GM12892 (cell line): Measurements from ENCODE around the gene VN1R4.

ENCODE experiments used
- POLR2A ChIP-seq: IDR thresholded peaks from 2 replicates; pipeline ENCODE4 v1.6.1; 2011; ENCODE audit warnings: low read depth, low read length, control low read depth
- POLR2AphosphoS5 ChIP-seq: IDR thresholded peaks from 2 replicates; pipeline ENCODE4 v1.6.1; 2011; ENCODE audit warnings: low read depth, low read length, control low read depth

DNA sequence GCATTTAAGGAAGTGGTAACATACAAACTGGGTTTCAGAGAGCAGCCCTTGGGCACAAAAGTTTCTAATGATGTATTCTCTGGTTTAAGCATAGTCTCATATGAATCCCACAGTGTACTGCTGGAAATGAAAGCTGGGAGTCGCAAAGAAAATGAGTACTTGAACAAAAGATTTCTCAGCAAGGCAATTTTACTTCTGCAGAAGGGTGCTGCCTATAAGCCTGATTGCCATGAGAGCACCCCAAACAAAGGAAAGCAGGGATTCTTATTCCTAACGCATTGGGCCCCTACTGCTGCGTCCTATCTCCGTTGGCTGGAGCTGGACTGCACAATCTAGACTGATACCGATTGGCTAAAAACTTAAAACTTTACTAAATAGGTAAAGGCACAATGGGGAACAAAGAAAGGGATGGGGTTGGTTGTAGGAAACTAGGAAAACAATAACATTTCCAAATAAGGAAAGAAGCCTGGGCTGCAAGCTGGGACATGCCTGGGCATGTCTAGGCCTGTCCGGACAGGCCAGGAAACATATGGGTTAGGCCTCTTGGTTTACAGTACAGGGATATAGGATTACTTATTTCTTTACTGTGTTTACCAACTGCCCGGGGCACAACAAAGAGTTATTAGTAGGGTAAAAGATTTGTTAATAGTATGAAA is 27.4 kb upstream of the VN1R4 start:
- TF ChIP-seq POLR2AphosphoS5 (no peak), POLR2A (no peak)
